ENCODE measurements around the gene RUSC2.
"Not testable (repeated sequence)": the region's sequence is repeated elsewhere in the genome, so short reads cannot be mapped to it uniquely, and the experiment has no call there.

Gene RUSC2

GRCh38 chr9:35489313-35490154, at the start of gene RUSC2:
Gene RUSC2 (plus strand): TSS chr9:35490111. CDS start chr9:35546522, 56,411 bp downstream.
- DNase-seq: peak; percentile 92

- no peak for DNase-seq
These were observed 43.9 kb upstream of the RUSC2 start for GRCh38 chr9:35446012-35446411.

- no peak for DNase-seq
These were observed 41.4 kb upstream of the RUSC2 start for GRCh38 chr9:35448496-35448895.

- no peak for DNase-seq
These were observed 37.4 kb upstream of the RUSC2 start for GRCh38 chr9:35452481-35452880.

- no peak for DNase-seq
These were observed 36.1 kb upstream of the RUSC2 start for GRCh38 chr9:35453786-35454185.

GRCh38 chr9:35464141-35465025, 25.5 kb upstream of the RUSC2 start:
- DNase-seq: no peak

GRCh38 chr9:35470340-35470739, 19.6 kb upstream of the RUSC2 start:
- no peak for DNase-seq

- DNase-seq: peak; percentile 18
These were observed 19.0 kb upstream of the RUSC2 start for GRCh38 chr9:35470894-35471293.

GRCh38 chr9:35476596-35476995, 13.3 kb upstream of the RUSC2 start:
- DNase-seq: no peak

GRCh38 chr9:35477211-35477855, 12.6 kb upstream of the RUSC2 start:
- DNase-seq: peak; percentile 80

- no peak for DNase-seq
These were observed 11.0 kb upstream of the RUSC2 start for GRCh38 chr9:35478871-35479270.

GRCh38 chr9:35481347-35481975, 8.4 kb upstream of the RUSC2 start:
- peak; percentile 78 for DNase-seq

GRCh38 chr9:35482071-35482470, 7.8 kb upstream of the RUSC2 start:
- DNase-seq: peak; percentile 33

GRCh38 chr9:35484406-35484805, 5.5 kb upstream of the RUSC2 start:
- DNase-seq: peak; percentile 26

GRCh38 chr9:35487081-35487480, 2.8 kb upstream of the RUSC2 start:
- DNase-seq: no peak

- no peak for DNase-seq
These were observed 1.9 kb upstream of the RUSC2 start for GRCh38 chr9:35488021-35488420.

GRCh38 chr9:35488566-35489312, 1.2 kb upstream of the RUSC2 start:
- DNase-seq: no peak

GRCh38 chr9:35490155-35490909, 421 bp downstream of the RUSC2 start:
- peak; percentile 35 for DNase-seq

GRCh38 chr9:35490910-35491465, 1.1 kb downstream of the RUSC2 start:
- DNase-seq: peak; percentile 16

GRCh38 chr9:35493119-35493518, 3.2 kb downstream of the RUSC2 start:
- DNase-seq: not testable (repeated sequence)

- DNase-seq: no peak
These were observed 6.1 kb downstream of the RUSC2 start for GRCh38 chr9:35495984-35496383.

Measured in EL (cell line).